Mucosa of descending colon (tissue), 3 donors: ENCODE measurements around the gene CDKN2B-AS1. TPM values are rescaled to one million over a fixed set of nuclear protein-coding genes. Genes with fewer than 3 reads are reported as not detected.

Experiments used
- ATAC-seq: fragments of 200-7000 bp; cut with Tn5 transposase; one replicate; pipeline ENCODE4 v1.9.1; 2020; ENCODE audit warnings: mild to moderate bottlenecking, moderate library complexity
- DNase-seq, 3 donors: peaks; one replicate each; pipeline ENCODE4 v3.0.0-alpha.2; 2020
- H3K36me3 ChIP-seq: fragments of 200-600 bp; one replicate; pipeline ENCODE4 v1.8.0; 2021; ENCODE audit warnings: low read depth, mild to moderate bottlenecking
- H3K4me1 ChIP-seq: fragments of 200-600 bp; one replicate; pipeline ENCODE4 v1.8.0; 2021; ENCODE audit warnings: low read depth, mild to moderate bottlenecking
- H3K4me3 ChIP-seq: fragments of 200-600 bp; one replicate; pipeline ENCODE4 v1.8.0; 2021; ENCODE audit warnings: mild to moderate bottlenecking
- H3K9me3 ChIP-seq: fragments of 200-600 bp; one replicate; pipeline ENCODE4 v1.8.0; 2021; ENCODE audit warnings: mild to moderate bottlenecking
- CTCF ChIP-seq: fragments of 200-600 bp; IDR thresholded peaks from one replicate; pipeline ENCODE4 v1.8.0; 2022; ENCODE audit warnings: antibody characterized with exemption, mild to moderate bottlenecking
- intact Hi-C, 2 donors: fragments of 100-400 bp; cut with DNase I in 1 of 2; cut with micrococcal nuclease in 1 of 2; formaldehyde crosslinking; loops; one replicate each; pipeline versions ENCODE4 v1.11.0 to v1.11.1; 2022; cut with DNase I, micrococcal nuclease
- total RNA-seq, 3 donors: library from RNA; stranded (reverse); fragmentation: NEBNext Ultra II Directional in 2 of 3; extraction: Animal tissue kit (Norgen Biotek cat#: 25700) in 2 of 3; gene quantifications; one replicate each; pipeline versions ENCODE4 v1.2.1 to v1.2.4, GENCODE V29; 2021 to 2023
- donor health status: DM: no; HTN: no; CAD: no; lungs with moderate emphysema.
- donor health status: DM: no; HTN: no; CAD: no.
- donor health status: DM: no; HTN: yes; CAD: no.

Gene CDKN2B-AS1
- total RNA-seq, 3 donors from 2014 or later, result 48.3 to 134 (median 78.7) TPM

GRCh38 chr9:22124263-22125011, 129.8 kb downstream of the CDKN2B-AS1 start:
- H3K4me1 ChIP-seq, result peaks cover 10% of the 10 kb centered on the region
- intact Hi-C loops, result no loop called here
- ATAC-seq (peak; percentile 99), DNase-seq (peak in 2 of 3 donors; percentile 39 to 66)
- no peaks in the 10 kb centered on the region for H3K9me3 ChIP-seq
- no peak for TF ChIP-seq CTCF
- H3K4me3 ChIP-seq, result no peak overlapping the region
- no peaks in the 10 kb centered on the region for H3K36me3 ChIP-seq

- Histone ChIP-seq H3K4me1 (peaks cover 4% of the 10 kb centered on the region), H3K9me3 (no peaks in the 10 kb centered on the region), H3K4me3 (no peak overlapping the region), H3K36me3 (no peaks in the 10 kb centered on the region)
- TF ChIP-seq CTCF, result no peak
- no peak for ATAC-seq
- intact Hi-C loops, result no loop called here
- DNase-seq, result no peak
Measured at GRCh38 chr9:22129133-22129532, 134.5 kb downstream of the CDKN2B-AS1 start.

- no peak for ATAC-seq
- Histone ChIP-seq H3K36me3 (no peaks in the 10 kb centered on the region), H3K4me3 (no peak overlapping the region), H3K9me3 (no peaks in the 10 kb centered on the region), H3K4me1 (no peaks in the 10 kb centered on the region)
- no peak for TF ChIP-seq CTCF
- DNase-seq, result no peak
- intact Hi-C loops, result no loop called here
Measured at GRCh38 chr9:22129633-22130032, 135.0 kb downstream of the CDKN2B-AS1 start.

- H3K36me3 ChIP-seq, result no peaks in the 10 kb centered on the region
- no peak overlapping the region for H3K4me3 ChIP-seq
- intact Hi-C loops, result no loop called here
- ATAC-seq, result no peak
- no peak for TF ChIP-seq CTCF
- no peaks in the 10 kb centered on the region for H3K9me3 ChIP-seq
- no peaks in the 10 kb centered on the region for H3K4me1 ChIP-seq
- no peak for DNase-seq
Measured at GRCh38 chr9:22131817-22132216, 137.2 kb downstream of the CDKN2B-AS1 start.

GRCh38 chr9:22134390-22134789, 139.8 kb downstream of the CDKN2B-AS1 start:
- DNase-seq (no peak), ATAC-seq (no peak)
- Histone ChIP-seq H3K9me3 (no peaks in the 10 kb centered on the region), H3K4me1 (no peaks in the 10 kb centered on the region), H3K36me3 (no peaks in the 10 kb centered on the region), H3K4me3 (no peak overlapping the region)
- intact Hi-C loops, result no loop called here
- TF ChIP-seq CTCF, result no peak
